HL-60 (cell line): ENCODE data around the gene NKAIN4.

ENCODE experiments used
- DNase-seq, 2 experiments: peaks; one replicate each; pipeline ENCODE4 v3.0.0-alpha.2; 2010 to 2020; ENCODE audit warnings: low read depth in 1 of 2, low spot score in 1 of 2
- H3K27ac ChIP-seq: fragments of 250-450 bp; sonication (Bioruptor Pico); replicated peaks from 2 replicates; pipeline ENCODE4 v1.5.1; 2020; ENCODE audit warnings: mild to moderate bottlenecking, moderate library complexity
- H3K27me3 ChIP-seq: fragments of 250-450 bp; sonication (Bioruptor Pico); 2 replicates; pipeline ENCODE4 v1.5.1; 2021; ENCODE audit warnings: mild to moderate bottlenecking, moderate library complexity; ENCODE audit not compliant: insufficient read depth, poor library complexity, severe bottlenecking
- H3K4me3 ChIP-seq: replicated peaks from 2 replicates; pipeline ENCODE4 v1.5.1; 2011; ENCODE audit warnings: mild to moderate bottlenecking, control low read depth, low read length; ENCODE audit not compliant: insufficient read depth
- CTCF ChIP-seq: IDR thresholded peaks from one replicate; pipeline ENCODE4 v1.5.1; 2011; ENCODE audit warnings: low read length, control low read depth, inconsistent platforms; ENCODE audit not compliant: insufficient read depth
- GABPA ChIP-seq: IDR thresholded peaks from 2 replicates; pipeline ENCODE4 v1.6.1; 2012; ENCODE audit warnings: low read depth
- POLR2AphosphoS5 ChIP-seq: IDR thresholded peaks from 2 replicates; pipeline ENCODE4 v1.6.1; 2012; ENCODE audit warnings: low read depth
- REST ChIP-seq: IDR thresholded peaks from 2 replicates; pipeline ENCODE4 v1.6.1; 2012; ENCODE audit warnings: low read depth; ENCODE audit not compliant: insufficient replicate concordance
- SPI1 ChIP-seq: IDR thresholded peaks from 2 replicates; pipeline ENCODE4 v1.6.1; 2012; ENCODE audit warnings: low read depth, mild to moderate bottlenecking, borderline replicate concordance

Gene NKAIN4

DNA sequence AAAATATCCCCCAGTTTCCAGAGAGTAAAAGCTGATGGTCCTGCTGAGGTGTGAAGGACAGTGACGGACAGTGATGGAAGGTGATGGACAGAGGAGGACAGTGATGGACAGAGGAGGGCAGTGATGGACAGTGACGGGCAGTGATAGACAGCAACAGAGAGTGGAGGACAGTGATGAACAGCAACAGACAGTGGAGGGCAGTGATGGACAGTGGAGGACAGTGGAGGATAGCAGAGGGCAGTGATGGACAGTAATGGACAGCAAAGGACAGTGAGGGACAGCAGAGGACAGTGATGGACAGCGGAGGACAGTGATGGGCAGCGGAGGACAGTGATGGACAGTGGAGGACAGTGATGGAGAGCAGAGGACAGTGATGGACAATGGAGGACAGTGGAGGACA, 2.7 kb upstream of the NKAIN4 start:
- H3K27ac ChIP-seq = no peak overlapping the region
- H3K4me3 ChIP-seq = no peak overlapping the region
- H3K27me3 ChIP-seq = peaks cover 68% of the 10 kb centered on the region
- no peak for DNase-seq
- no peak for TF ChIP-seq SPI1
- no peak for TF ChIP-seq CTCF
- no peak for TF ChIP-seq POLR2AphosphoS5
- no peak for TF ChIP-seq GABPA
- TF ChIP-seq REST = no peak

GRCh38 chr20:63255931-63256704, 1.9 kb upstream of the NKAIN4 start:
- no peak overlapping the region for H3K4me3 ChIP-seq
- H3K27me3 ChIP-seq = peaks cover 67% of the 10 kb centered on the region
- TF ChIP-seq CTCF (no peak), SPI1 (no peak), REST (no peak), GABPA (no peak), POLR2AphosphoS5 (no peak)
- no peak for DNase-seq
- no peak overlapping the region for H3K27ac ChIP-seq

DNA sequence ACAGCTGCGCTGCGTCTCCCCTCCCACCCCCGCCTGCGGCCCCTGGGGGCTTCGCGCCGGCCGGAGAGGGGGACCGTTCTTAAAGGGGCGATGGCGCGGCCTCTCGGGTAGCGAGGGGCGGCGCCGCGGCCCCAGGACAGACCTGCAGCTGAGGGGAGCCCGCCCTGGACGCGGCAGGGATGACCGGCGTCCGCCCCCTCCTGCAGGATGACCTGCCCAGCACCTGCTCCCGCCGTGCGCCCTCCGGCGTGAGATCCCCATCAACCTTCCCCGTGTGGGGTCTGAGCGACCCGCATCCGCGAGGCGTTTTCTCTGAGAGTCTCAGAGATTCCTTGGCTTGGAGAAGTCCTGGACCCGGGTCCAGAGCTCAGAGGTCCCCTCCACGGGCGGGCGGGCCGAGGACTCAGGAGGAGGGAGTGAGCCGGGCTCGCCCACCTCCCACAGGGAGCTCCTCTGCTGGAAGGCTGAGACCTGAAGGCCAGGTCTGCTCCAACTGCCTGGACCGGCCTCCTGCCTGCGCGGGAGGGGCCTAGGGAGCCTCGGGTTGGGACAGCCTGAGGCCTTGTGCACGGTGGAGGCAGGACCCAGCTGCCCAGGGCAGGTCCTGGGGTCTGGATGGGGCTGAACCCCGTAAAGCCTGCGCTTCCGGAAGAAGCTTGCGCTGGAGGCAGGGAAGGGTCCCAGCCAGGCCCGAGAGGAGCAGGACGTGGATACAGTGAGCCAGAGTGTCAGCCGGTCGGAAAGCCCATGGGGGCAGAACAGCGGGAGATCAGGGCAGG, 532 bp upstream of the NKAIN4 start:
- H3K27ac ChIP-seq = no peak overlapping the region
- no peak for DNase-seq
- H3K27me3 ChIP-seq = peaks cover 55% of the 10 kb centered on the region
- no peak for TF ChIP-seq REST
- TF ChIP-seq GABPA = no peak
- no peak for TF ChIP-seq CTCF
- no peak for TF ChIP-seq SPI1
- TF ChIP-seq POLR2AphosphoS5 = no peak
- no peak overlapping the region for H3K4me3 ChIP-seq
